Measurements from ENCODE around the gene VAV2.

Gene VAV2

DNA sequence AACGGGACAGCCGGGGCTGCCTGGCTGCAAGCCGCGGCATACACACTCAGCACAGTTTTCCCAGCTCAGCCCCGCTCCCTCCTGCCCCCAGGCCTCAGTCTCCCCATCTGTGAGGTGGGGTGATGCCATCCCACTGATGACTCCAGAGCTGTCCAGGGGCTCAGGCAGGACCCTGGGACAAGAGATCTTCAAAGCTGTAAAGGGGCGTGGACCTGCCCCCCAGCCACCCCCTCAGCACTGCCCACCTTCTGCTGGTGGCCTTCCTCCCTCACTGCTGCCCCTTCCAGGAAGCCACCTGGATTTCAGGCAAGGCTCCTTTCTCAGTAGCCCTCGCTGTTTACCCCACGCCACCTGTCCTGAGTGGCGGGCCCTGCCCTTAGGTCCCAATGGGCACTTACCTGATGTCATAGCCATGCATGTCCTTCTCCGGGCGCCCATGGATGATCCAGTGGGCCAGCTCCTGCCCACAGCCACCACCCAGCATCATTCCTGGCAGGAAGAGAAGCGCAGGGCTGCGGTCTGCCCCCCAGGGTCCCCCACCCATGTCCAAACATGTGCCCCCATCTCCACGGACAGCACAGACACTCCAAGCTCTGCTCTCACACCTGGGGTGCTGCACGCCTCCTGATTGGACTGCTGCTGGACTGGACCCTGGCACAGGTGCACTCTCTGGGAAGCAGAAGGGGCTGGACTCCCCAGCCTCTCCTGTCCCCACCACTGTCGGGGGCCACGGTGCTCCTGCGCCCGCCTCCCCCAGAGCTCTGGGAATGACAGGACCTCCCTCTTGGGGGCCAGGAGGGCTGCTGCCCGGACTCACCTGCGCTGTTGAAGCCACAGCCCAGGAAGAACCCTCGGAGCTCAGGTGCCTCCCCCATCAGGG is 279.7 kb downstream of the VAV2 start:
- no peak for DNase-seq (ENCODE audit: extremely low read depth, low read depth)
- TF ChIP-seq, protein P1, sequence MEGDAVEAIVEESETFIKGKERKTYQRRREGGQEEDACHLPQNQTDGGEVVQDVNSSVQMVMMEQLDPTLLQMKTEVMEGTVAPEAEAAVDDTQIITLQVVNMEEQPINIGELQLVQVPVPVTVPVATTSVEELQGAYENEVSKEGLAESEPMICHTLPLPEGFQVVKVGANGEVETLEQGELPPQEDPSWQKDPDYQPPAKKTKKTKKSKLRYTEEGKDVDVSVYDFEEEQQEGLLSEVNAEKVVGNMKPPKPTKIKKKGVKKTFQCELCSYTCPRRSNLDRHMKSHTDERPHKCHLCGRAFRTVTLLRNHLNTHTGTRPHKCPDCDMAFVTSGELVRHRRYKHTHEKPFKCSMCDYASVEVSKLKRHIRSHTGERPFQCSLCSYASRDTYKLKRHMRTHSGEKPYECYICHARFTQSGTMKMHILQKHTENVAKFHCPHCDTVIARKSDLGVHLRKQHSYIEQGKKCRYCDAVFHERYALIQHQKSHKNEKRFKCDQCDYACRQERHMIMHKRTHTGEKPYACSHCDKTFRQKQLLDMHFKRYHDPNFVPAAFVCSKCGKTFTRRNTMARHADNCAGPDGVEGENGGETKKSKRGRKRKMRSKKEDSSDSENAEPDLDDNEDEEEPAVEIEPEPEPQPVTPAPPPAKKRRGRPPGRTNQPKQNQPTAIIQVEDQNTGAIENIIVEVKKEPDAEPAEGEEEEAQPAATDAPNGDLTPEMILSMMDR (IDR thresholded peaks at IDR 0.05; ENCODE audit: low read depth, low read length, missing control alignments), result no peak
- no peak overlapping the region for H3K4me3 ChIP-seq (replicated peaks; ENCODE audit: low read depth, low read length)
